Anterior cingulate cortex (tissue), 58 donors: ENCODE results near the gene TMEM178A.
"Not testable (repeated sequence)": the region's sequence is repeated elsewhere in the genome, so short reads cannot be mapped to it uniquely, and the experiment has no call there.

Experiments
- DNase-seq, 58 donors: peaks; one replicate each; lab custom pipeline; 2025; lab: John Stamatoyannopoulos, UW

TMEM178A gene

DNA sequence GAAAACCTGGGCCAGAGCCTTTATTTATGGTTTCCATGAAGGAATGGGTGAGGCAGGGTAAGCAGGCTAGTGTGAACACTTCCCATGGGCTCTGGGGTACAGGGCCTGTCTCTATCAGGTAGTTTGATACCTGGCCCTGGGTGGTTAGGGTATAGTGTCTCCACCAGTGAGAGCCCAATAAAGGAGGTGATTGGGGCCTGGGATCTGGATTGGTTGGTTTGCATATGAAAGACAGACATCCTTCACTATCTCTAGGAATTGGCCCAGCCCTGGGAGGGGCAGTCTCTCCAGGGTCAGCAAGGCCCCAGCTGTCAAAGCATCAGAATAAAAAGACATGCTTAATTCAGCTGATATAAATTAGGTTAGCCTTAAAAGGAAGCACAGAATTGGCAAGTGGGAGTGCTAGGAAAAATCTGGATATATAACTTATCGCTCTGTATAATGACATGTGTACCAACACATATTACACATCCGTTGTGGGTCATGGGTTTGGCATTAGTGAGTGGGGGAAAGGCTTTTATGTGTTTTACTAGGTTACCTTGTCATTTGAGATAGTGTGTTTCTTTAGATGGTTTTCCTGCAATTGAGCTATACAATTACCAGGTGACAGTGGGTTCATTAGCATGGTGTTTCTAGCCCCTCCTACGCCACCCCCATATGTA is 18.5 kb upstream of the TMEM178A start:
- no peak for DNase-seq

DNA sequence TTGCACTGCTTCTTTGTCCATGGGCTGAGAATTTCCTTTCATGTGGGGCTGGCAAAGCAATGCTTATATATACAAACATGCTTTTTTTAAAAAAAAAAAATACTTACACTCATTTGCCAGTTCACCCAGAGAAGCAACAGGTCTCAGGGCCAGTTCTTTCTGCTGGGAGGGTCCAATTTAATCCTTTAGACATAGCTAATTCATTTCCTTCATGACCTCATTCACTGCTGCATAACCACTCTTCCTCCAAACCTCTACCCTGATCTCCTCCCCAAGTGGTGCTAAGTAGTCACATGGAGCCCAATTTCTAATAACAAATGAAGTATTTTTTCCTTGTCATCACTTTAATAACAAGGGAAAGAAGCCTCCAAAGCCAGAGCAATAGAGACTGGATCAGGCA is 17.1 kb upstream of the TMEM178A start:
- no peak for DNase-seq

DNA sequence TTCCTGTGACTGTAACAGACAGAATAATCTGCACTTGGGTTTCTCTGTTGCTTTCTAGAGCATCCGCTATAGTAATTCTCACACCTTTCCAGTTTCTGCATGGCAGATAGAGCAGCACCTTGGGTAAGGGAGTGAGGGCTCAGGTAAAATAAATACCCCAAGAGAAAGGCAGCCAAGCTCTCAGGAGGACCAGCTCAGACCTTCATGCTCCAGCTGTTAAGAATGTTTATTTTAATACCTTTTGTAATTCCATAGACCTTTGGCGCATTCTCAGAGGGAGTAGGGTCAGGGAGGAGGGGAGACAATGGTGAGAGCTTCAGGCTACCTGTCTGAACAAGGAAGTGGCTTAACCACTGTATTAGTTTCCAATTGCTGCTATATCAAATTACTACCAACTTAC is 16.2 kb upstream of the TMEM178A start:
- DNase-seq = no peak

DNA sequence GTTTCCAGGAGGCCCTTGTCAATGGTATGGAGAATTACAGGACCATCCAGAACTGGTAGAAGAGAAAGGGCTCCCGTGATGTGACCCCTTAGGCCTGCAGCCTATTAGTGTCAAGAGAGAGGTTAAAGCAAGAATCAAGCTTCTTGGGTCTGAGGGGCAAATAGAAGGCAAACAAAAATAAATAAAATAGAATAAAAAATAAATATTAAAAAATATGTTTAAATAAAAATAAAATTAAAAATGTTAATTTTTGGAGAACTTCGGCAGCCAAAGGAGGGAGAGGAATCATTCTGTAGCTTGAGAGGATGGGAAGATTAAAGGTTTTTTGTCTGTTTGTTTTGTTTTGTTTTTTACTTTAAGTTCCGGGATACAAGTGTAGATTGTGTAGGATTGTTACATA is 15.2 kb upstream of the TMEM178A start:
- no peak for DNase-seq

DNA sequence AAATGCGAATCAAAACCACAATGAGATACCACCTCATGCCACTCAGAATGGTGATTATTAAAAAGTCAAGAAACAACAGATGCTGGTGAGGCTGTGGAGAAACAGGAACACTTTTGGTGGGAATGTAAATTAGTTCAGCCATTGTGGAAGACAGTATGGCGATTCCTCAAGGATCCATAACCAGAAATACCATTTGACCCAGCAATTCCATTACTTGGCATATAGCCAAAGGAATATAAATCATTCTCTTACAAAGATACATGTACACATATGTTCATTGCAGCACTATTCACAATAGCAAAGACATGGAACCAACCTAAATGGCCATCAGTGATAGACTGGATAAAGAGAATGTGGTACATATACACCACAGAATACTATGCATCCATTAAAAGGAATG is 9.5 kb upstream of the TMEM178A start:
- DNase-seq = not testable (repeated sequence)

DNA sequence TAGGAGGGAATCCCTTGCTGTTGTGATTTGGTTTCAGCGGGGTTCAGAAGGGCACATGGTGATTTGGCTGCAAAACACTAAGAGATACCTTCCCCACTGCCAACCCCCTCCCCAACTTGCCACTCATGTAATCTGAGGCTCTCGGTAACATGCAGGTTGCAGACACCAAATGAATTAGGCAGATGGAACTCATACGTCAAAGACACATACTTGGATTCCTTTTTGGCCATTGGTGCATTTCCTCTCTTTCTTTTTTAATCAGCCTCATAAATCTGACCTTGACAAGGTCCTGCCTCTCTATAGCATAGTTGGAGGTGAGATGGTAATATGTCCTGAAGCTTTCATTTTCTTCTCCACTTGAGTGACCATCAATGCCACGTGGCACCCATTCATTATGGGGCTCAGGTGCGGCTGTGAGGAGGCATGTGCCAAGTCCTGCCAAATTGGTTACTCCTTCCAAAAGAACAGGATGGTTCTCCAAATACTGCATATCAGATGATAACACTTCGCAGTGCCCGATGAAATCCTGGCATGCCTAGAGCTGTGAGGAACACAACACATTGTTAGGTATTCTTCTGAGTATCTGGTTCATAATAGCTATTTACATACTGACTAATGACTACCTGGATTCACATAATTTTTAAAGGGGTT is 8.3 kb upstream of the TMEM178A start:
- no peak for DNase-seq

DNA sequence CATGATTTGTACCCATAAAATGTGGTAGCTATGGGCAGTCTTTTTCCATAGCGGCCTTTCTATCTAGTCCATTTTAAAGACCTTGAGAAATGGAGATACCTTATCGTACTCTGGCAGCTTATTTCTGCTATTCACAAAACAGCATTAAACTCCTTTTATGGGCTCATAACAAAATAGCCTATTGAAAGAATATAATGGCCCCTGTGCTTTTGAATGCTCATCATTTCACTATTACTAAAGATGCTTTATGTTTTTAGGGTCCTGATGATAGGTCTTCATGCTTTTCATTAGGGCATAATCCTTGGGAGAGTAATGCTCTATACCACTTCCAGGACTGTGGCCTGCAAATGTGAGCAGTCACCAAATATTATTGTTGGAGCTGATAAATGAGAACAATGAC is 7.3 kb upstream of the TMEM178A start:
- no peak for DNase-seq

DNA sequence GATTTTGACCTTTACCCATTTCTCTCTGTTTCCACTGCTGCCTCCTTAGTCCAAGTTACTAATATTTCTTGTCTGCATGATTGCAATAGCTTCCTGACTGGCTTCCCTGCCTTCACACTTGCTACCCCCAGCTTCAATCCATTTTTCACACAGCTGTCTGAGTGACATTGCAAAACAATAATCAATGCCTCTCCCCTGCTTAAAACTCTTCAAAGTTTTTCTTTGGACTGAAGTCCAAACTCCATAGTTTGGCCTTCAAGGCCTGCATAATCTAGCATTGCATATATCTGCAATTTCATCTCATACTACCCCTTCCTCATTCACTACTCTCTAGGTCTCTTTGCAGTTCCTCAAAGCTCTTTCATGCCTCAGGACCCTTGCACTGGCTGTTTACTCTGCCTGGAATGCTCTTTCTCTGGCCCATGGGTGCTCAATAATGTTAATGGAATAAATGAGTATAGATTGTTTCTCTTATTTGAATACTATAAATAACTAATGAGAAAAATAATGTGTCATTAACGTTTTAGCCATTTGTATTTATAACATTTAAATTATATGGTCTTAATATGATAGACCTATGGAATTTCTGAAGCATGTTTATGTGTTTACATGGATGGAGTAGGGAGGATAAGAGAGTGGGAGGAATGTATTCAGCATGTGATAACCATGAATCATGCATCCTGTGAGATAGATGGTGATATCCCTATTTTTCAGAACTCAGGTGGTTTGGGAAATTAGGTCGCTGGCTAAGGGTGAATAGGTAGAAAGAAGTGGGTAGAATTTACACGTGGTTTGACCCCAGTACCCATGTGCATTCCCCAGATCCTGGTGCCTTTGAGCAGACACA is 5.7 kb upstream of the TMEM178A start:
- DNase-seq = no peak

DNA sequence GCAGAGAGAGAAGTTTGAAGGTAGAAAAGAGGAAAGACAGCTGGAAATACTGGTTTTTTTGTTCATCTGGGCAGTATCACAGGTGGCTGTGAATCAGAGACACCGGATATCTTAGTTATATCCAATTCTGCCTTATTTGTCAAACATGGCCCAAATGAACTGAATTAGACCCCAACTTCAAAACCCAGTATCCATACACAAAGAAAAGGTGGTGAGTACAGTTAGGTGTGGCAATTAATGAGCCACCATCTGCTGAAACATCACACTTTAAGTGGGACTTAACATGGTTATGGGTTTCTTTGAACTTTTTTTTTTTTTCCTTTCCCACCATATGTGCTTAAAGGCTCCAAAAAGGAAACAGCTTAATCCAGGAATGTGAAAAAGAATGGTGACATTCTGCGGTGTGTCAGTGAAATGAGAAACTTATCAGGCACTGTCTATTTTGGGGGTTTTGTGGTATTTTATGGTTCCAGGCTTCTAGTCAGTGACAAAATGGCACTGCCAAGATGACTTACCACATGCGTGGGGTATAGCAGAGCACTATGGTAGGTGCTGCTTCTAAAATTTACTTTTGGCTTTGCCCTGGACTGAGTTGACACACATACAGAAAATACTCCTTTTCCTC is 5.0 kb upstream of the TMEM178A start:
- DNase-seq = peak in 3 of 58 donors; percentile 21 to 61 (median 32)

DNA sequence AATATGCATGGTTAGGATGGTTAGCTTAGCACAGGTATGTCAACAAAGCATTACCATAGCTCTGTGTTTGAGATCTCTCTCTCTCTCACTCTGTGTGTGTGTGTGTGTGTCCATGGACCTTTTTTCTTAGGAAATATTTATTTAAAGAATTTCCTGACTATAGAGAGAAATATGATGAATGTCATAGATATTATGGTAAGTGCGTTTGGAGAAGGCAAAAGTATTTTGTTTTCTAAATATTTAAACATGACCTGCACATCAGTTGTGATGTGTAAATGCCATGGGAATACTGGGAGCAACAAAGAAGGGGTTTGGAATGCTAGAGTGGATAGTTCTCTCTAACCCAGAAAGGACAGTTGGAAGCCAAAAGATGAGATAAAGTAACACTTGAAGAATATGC is 3.9 kb upstream of the TMEM178A start:
- no peak for DNase-seq

DNA sequence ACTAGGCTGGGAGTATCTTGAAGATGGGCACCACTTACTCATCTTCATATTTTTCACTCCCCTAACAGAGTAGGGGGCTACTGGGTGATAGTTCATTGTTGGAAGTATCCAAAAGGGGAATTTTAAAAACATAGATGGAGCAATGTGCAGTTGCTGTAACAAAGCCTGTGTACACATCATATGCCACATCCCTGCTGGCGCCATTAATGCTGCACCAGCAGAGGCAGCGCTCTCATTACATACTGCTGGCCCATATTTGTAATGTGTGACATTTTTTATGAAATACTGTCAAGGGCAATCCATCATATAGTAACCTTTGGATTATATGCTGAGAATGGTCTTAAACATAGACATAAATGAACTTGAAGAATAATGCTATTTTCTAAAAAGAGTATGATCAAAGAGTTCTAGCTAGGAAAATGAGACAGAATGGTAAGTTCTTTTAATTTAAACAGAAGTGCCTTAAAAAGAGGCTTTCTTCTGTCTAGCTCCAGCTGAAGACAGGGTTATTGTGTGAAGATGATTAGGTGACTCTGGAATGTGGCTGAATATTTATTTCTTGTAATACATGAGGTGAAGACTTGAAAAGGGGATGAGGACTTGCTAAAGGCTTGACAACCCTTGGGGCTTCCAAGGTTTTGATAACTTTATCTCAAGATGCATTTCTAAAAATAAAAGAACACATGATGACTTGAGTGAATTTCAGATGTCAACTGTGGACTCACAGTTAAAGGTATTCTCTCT is 2.4 kb upstream of the TMEM178A start:
- DNase-seq = no peak

DNA sequence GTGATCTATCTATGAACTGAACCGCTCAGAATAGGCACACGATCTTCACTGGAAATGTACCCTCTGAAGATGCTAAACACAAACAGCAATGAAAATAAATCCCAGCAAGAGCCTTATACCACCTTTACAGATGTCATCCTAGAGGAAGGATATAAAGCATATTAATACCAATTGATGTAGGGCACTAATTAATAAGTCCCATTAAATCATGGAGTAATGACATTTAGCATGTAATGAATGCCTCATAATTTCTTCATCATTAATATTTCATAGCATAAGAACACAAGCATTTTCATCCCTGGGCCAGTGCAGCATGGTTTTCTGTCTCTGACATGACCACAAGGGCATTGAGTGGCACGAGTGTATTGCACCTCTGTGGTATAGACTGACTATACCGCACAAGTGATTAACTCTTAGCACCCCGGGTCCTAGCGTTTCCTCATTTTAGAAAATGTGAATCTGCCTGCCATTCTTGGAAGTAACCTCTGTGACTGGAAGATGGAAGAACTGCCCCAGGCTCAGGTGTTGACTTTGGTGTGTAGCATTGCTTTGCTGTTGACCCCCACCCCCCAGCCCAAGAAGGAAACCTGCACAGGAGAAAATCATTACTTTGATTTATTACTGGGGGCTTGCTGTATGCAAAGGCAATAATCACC is 1.4 kb upstream of the TMEM178A start:
- DNase-seq = no peak

DNA sequence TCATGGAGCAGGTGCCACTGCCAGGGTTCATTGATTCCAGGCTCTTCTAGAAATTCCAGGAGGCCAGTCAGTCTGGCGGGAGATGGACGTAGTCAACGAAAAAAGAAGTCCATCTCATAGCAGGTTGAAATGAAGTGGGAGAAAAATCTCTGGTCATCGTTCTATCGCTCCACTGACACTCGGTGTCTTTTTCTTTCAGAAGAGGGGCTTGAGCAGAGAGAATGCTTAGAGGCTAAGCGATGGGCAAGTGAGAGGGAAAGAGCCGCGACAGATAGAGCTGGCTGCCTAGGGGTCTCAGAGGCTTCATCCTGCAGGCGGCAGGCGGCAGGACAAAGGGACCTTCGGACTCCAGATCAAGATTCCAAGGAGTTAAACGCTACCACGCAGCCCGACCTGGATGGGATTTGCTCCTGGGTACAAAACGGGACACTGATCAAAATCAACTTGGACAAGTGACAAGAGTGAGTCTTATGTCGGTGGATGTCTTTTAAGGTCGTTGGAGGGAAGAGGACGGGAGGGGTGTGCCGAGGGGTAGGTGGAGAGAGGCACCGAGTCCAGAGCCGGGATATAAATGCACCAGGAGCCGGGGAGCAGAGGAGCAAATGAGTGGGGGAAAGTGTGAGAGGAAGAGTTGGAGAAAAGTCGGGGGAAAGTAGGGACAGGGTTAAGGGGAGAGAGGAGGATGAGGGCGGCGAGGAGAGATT is 677 bp upstream of the TMEM178A start:
- DNase-seq = no peak

DNA sequence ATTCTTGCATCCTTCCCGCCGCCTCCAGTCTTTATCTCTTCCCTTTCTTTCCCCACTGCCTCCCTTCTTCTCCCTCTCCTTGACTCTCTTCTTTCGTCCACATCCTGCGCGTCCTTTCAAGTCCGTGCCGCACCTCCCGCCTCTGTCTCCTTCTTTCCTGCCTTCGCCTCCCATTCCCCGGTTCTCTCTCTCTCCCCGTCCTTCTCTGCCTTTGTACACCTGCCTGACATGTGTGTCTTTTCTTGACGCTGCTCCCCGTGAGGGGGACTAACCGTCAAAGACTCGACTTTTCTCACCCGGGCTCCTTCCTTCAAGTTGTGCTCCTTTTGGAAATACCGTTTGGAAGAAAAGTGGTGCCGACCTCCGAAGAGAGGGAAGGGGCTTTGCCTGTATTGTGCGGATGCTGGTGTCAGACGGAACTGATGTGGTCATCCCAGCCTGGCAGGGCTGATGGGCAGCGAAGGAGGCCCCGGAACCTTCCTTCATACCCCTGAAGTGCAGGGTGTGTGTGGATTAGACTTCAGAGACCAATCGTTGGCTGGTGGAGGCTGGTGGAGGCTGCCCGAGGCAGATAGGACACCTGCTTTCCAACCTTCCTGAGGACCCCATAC is 879 bp downstream of the TMEM178A start:
- DNase-seq = peak in 1 of 58 donors; percentile 16

DNA sequence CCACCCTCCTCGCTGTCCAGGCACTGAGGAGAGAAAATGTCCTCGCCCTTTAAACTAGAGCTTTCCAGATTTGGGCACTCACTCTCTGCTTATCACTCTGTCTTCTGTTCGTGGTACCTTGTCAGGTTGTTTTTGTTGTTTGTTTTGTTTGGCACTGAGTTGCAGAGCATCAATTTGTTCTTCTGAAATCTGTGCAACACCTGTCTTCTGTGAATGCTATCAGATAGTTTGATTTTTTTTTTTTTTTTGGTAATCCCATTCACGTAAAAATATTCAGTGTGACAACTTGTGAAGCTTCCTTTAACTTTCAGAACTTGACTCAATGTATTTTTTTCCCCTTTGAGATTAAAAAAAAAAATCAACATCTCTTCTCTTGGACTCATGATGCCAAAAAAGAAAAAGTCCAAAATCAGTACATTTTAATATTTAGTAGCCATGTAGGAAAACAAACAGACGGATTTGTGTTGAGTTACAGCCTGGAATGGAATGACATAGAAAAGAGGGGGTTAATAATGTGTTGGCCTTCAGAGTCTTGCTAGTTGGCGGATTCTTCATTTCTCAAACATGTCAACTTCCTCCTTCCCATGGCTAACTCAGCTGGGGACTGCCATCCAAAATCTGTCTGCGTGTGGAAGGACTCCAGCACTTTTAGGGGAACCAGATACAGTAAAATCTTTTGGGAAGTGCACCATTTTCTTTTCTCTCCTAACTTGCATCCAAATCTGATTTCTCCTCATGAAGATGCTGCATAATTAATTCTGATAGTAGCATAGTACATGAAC is 1.6 kb downstream of the TMEM178A start:
- DNase-seq = peak in 1 of 58 donors; percentile 18

DNA sequence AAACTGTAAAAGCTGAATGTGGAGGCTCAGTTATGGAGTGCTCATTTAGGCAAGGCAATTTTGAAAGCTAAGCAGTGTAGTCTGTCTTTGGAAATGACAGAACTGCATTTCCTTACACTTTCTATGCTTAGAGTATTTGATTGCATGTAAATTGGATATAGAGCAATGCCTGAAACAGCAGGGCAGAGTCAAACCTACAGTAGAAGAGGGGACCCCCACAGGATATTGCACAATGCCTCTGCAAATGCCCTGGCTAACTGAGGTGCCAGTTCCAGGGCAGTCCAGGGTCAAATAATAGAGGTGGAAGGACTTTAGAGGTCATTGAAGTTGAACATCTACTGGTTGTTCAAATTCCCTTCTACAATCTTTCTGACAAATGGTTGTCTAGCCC is 2.2 kb downstream of the TMEM178A start:
- no peak for DNase-seq

DNA sequence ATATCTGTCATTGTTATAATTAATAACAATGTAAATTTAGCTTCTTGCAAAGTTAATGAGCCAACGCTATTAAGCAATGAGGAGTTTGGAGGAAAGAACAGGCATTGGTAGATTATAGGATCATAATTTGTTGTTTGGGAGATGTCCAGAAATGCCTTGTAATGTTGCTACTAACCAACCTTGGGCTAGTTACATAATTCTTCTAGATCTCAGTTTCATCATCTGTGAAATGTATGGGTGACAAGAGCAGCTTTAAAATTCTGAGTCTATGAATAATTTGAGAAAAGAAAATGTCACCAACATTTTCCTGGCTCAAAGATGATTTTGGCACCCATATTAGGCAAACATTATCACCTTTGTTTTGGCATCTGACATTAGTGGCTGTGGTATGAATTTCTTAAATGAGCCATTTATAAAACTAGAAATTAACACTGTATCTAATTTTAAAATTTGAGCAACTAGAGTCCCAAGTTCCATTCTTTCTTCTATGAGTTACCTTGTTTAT is 2.9 kb downstream of the TMEM178A start:
- DNase-seq = no peak

DNA sequence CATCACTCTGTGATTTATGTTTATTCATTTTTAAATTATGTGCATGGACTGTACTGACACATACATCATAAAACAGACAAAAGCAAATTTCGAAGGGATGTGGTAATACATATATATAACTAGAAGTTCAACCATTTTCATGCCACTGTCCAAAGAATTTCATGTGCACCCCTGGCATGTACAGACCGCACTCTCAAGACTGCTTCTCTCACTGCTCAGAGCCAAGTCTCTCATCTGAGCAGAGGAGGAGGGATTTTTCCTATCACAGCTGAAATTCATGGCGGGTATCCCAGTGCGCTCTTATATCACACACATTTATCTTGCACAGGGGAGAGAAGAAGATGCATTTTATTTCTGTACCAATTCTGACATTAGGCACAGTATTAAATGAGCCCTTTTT is 5.9 kb downstream of the TMEM178A start:
- peak in 5 of 58 donors; percentile 13 to 46 (median 25) for DNase-seq
